Colonic mucosa (tissue), 4 donors: ENCODE results near the gene MRPL45. TPM values are rescaled to one million over a fixed set of nuclear protein-coding genes. Genes with fewer than 3 reads are reported as not detected.

Experiments
- DNase-seq: peaks from one replicate; pipeline ENCODE4 v3.0.0-alpha.2; 2020
- H3K27ac ChIP-seq: fragments of 200-600 bp; one replicate; pipeline ENCODE4 v1.8.0; 2021
- H3K27me3 ChIP-seq: fragments of 200-600 bp; one replicate; pipeline ENCODE4 v1.8.0; 2021
- H3K36me3 ChIP-seq: fragments of 200-600 bp; one replicate; pipeline ENCODE4 v1.8.0; 2021
- H3K4me1 ChIP-seq: fragments of 200-600 bp; one replicate; pipeline ENCODE4 v1.8.0; 2021; ENCODE audit warnings: mild to moderate bottlenecking
- H3K4me3 ChIP-seq: fragments of 200-600 bp; one replicate; pipeline ENCODE4 v1.8.0; 2021
- H3K9ac ChIP-seq, 2 donors: one replicate each; pipeline ENCODE4 v1.7.0; 2013; ENCODE audit warnings: control low read depth in 2 of 2, low read depth in 2 of 2, low read length in 2 of 2
- H3K9me3 ChIP-seq: fragments of 200-600 bp; one replicate; pipeline ENCODE4 v1.8.0; 2021
- CTCF ChIP-seq: fragments of 200-600 bp; IDR thresholded peaks from one replicate; pipeline ENCODE4 v1.8.0; 2022; ENCODE audit warnings: antibody characterized with exemption, mild to moderate bottlenecking
- intact Hi-C: fragments of 100-400 bp; cut with DNase I; formaldehyde crosslinking; loops from one replicate; pipeline ENCODE4 v1.14.1; 2022
- total RNA-seq, 2 donors: library from RNA; stranded (reverse); fragmentation: NEBNext Ultra II Directional in 1 of 2; extraction: Animal tissue kit (Norgen Biotek cat#: 25700) in 1 of 2; gene quantifications; one replicate each; pipeline ENCODE4 v1.2.1, GENCODE V29; 2021
- donor health status: healthy.
- donor health status: DM: no; HTN: no; CAD: no.
- donor health status: DM: no; HTN: no; CAD: no.

MRPL45 gene
- total RNA-seq, 2 donors from 2014 or later = 34.1 to 42.4 TPM

GRCh38 chr17:38324141-38324697 is 27.3 kb downstream of the MRPL45 start:
- no peaks in the 10 kb centered on the region for H3K9me3 ChIP-seq
- no peaks in the 10 kb centered on the region for H3K36me3 ChIP-seq
- H3K27ac ChIP-seq = no peak overlapping the region
- no peak for DNase-seq
- intact Hi-C loops = no loop called here
- H3K4me1 ChIP-seq = no peaks in the 10 kb centered on the region
- no peak for TF ChIP-seq CTCF
- H3K4me3 ChIP-seq = no peak overlapping the region
- no peaks in the 10 kb centered on the region for H3K27me3 ChIP-seq
- H3K9ac ChIP-seq = no peak overlapping the region

- Histone ChIP-seq H3K27me3 (no peaks in the 10 kb centered on the region), H3K36me3 (no peaks in the 10 kb centered on the region), H3K9me3 (no peaks in the 10 kb centered on the region), H3K4me3 (no peak overlapping the region), H3K4me1 (no peaks in the 10 kb centered on the region), H3K27ac (no peak overlapping the region), H3K9ac (no peak overlapping the region)
- intact Hi-C loops = no loop called here
- DNase-seq = no peak
- TF ChIP-seq CTCF = no peak
Observed at GRCh38 chr17:38324772-38325171, 27.8 kb downstream of the MRPL45 start.

GRCh38 chr17:38325221-38325851 is 28.4 kb downstream of the MRPL45 start:
- Histone ChIP-seq H3K4me1 (no peaks in the 10 kb centered on the region), H3K4me3 (no peak overlapping the region), H3K9me3 (no peaks in the 10 kb centered on the region), H3K9ac (no peak overlapping the region), H3K27ac (no peak overlapping the region), H3K36me3 (no peaks in the 10 kb centered on the region), H3K27me3 (no peaks in the 10 kb centered on the region)
- intact Hi-C loops = no loop called here
- TF ChIP-seq CTCF = no peak
- no peak for DNase-seq

GRCh38 chr17:38326996-38327792 is 30.2 kb downstream of the MRPL45 start:
- Histone ChIP-seq H3K4me3 (no peak overlapping the region), H3K27ac (no peak overlapping the region), H3K27me3 (no peaks in the 10 kb centered on the region), H3K9me3 (no peaks in the 10 kb centered on the region), H3K36me3 (no peaks in the 10 kb centered on the region), H3K9ac (no peak overlapping the region), H3K4me1 (no peaks in the 10 kb centered on the region)
- no peak for TF ChIP-seq CTCF
- intact Hi-C loops = no loop called here
- no peak for DNase-seq

- TF ChIP-seq CTCF = no peak
- Histone ChIP-seq H3K4me3 (no peak overlapping the region), H3K9ac (no peak overlapping the region), H3K27ac (no peak overlapping the region), H3K36me3 (no peaks in the 10 kb centered on the region), H3K9me3 (no peaks in the 10 kb centered on the region), H3K27me3 (no peaks in the 10 kb centered on the region), H3K4me1 (no peaks in the 10 kb centered on the region)
- intact Hi-C loops = no loop called here
- DNase-seq = no peak
Observed at GRCh38 chr17:38327936-38328335, 31.0 kb downstream of the MRPL45 start.
